IMR-90 (cell line): Measurements from ENCODE around the gene TOMM22. TPM values are rescaled to one million over a fixed set of nuclear protein-coding genes. Genes with fewer than 3 reads are reported as not detected.

Experiments used
- ATAC-seq: fragments of 200-7000 bp; cut with Tn5 transposase; 2 replicates; pipeline ENCODE4 v1.9.1; 2020; ENCODE audit warnings: low read depth, mild to moderate bottlenecking, moderate library complexity
- BruUV-seq: library from RNA; stranded (reverse); fragments of 400-500 nt; replicated peaks from 2 replicates; lab custom pipeline; 2021; lab: Mats Ljungman, UMichigan
- CTCF ChIA-PET: fragments of 300-600 bp; formaldehyde crosslinking; extraction: SDS; loops from one replicate; lab custom pipeline; 2021; ENCODE audit warnings: antibody characterized with exemption; lab: Yijun Ruan, JAX
- POLR2A ChIA-PET: fragments of 300-600 bp; sonication (Branson Sonifier 250); formaldehyde crosslinking; loops from one replicate; lab custom pipeline; 2022; ENCODE audit warnings: antibody characterized with exemption; ENCODE audit not compliant: unreplicated experiment; lab: Charles Lee
- DNase-seq: peaks from one replicate; pipeline ENCODE4 v3.0.0; 2013
- H2AFZ ChIP-seq: replicated peaks from 2 replicates; pipeline ENCODE3; 2013; ENCODE audit warnings: low read length, mild to moderate bottlenecking; ENCODE audit not compliant: poor library complexity
- H2AK5ac ChIP-seq: 2 replicates; pipeline ENCODE4 v1.6.1; 2013; ENCODE audit warnings: low read depth, low read length, inconsistent platforms
- H2AK9ac ChIP-seq: replicated peaks from 2 replicates; pipeline ENCODE3; 2013; ENCODE audit warnings: mild to moderate bottlenecking, low read depth, low read length, moderate library complexity; ENCODE audit not compliant: poor library complexity
- H2BK120ac ChIP-seq: 2 replicates; pipeline ENCODE4 v1.6.1; 2013; ENCODE audit warnings: low read depth, low read length, inconsistent platforms
- H2BK15ac ChIP-seq: 3 replicates; pipeline ENCODE4 v1.6.1; 2013; ENCODE audit warnings: low read depth, low read length, inconsistent platforms
- H2BK20ac ChIP-seq: 2 replicates; pipeline ENCODE4 v1.6.1; 2013; ENCODE audit warnings: low read depth, mild to moderate bottlenecking, inconsistent platforms, low read length, moderate library complexity
- H2BK5ac ChIP-seq: 2 replicates; pipeline ENCODE4 v1.6.1; 2013; ENCODE audit warnings: mild to moderate bottlenecking, low read depth, low read length, inconsistent platforms; ENCODE audit not compliant: poor library complexity, severe bottlenecking
- H3K14ac ChIP-seq: replicated peaks from 2 replicates; pipeline ENCODE4 v1.6.1; 2013; ENCODE audit warnings: low read depth, low read length, inconsistent platforms
- H3K18ac ChIP-seq: 2 replicates; pipeline ENCODE4 v1.6.1; 2013; ENCODE audit warnings: low read depth, low read length, control low read depth
- H3K23ac ChIP-seq: 2 replicates; pipeline ENCODE4 v1.6.1; 2013; ENCODE audit warnings: low read depth, low read length, inconsistent platforms
- H3K27ac ChIP-seq: 2 replicates; pipeline ENCODE4 v1.5.1; 2013; ENCODE audit warnings: mild to moderate bottlenecking, control low read depth, low read length; ENCODE audit not compliant: insufficient read depth
- H3K27me3 ChIP-seq: 2 replicates; pipeline ENCODE4 v1.6.1; 2013; ENCODE audit warnings: low read length; ENCODE audit not compliant: control insufficient read depth, insufficient read depth
- H3K36me3 ChIP-seq: 2 replicates; pipeline ENCODE4 v1.6.1; 2013; ENCODE audit warnings: low read length, mixed read lengths; ENCODE audit not compliant: control insufficient read depth, insufficient read depth
- H3K4ac ChIP-seq: 2 replicates; pipeline ENCODE4 v1.6.1; 2013; ENCODE audit warnings: low read depth, low read length, inconsistent platforms
- H3K4me1 ChIP-seq: 2 replicates; pipeline ENCODE4 v1.6.1; 2013; ENCODE audit warnings: low read length, mixed read lengths; ENCODE audit not compliant: control insufficient read depth, insufficient read depth
- H3K4me2 ChIP-seq: 2 replicates; pipeline ENCODE4 v1.6.1; 2013; ENCODE audit warnings: low read depth, mild to moderate bottlenecking, control low read depth, low read length, moderate library complexity
- H3K4me3 ChIP-seq: 2 replicates; pipeline ENCODE4 v1.5.1; 2013; ENCODE audit warnings: low read depth, mild to moderate bottlenecking, control low read depth, low read length, moderate library complexity; ENCODE audit not compliant: insufficient read depth
- H3K56ac ChIP-seq: 2 replicates; pipeline ENCODE4 v1.6.1; 2013; ENCODE audit warnings: low read length, inconsistent platforms; ENCODE audit not compliant: insufficient read depth; ENCODE audit errors: extremely low read depth
- H3K79me1 ChIP-seq, 2 experiments: 2 replicates each; pipeline ENCODE4 v1.6.1; 2013; ENCODE audit warnings: low read length in 2 of 2, inconsistent platforms in 1 of 2, low read depth in 1 of 2
- H3K9ac ChIP-seq: 2 replicates; pipeline ENCODE4 v1.6.1; 2013; ENCODE audit warnings: low read depth, low read length, control low read depth
- H3K9me1 ChIP-seq: 2 replicates; pipeline ENCODE4 v1.6.1; 2013; ENCODE audit warnings: low read length, inconsistent platforms; ENCODE audit not compliant: insufficient read depth
- H3K9me3 ChIP-seq: 2 replicates; pipeline ENCODE4 v1.6.1; 2013; ENCODE audit warnings: low read length; ENCODE audit not compliant: control insufficient read depth, insufficient read depth
- H4K20me1 ChIP-seq: 2 replicates; pipeline ENCODE4 v1.6.1; 2013; ENCODE audit warnings: low read length, inconsistent platforms; ENCODE audit not compliant: insufficient read depth
- H4K5ac ChIP-seq: 2 replicates; pipeline ENCODE4 v1.6.1; 2013; ENCODE audit warnings: mild to moderate bottlenecking, low read depth, low read length, control low read depth
- H4K8ac ChIP-seq, 2 experiments: 2 replicates each; pipeline ENCODE4 v1.6.1; 2013; ENCODE audit warnings: low read depth in 2 of 2, low read length in 2 of 2, control low read depth in 1 of 2, inconsistent platforms in 1 of 2
- H4K91ac ChIP-seq: 2 replicates; pipeline ENCODE4 v1.6.1; 2013; ENCODE audit warnings: low read depth, low read length, inconsistent platforms; ENCODE audit not compliant: insufficient read depth
- CHD1 ChIP-seq: IDR thresholded peaks from 2 replicates; pipeline ENCODE4 v1.6.1; 2012; ENCODE audit warnings: low read depth, low read length, improper control_type of control experiment
- RCOR1 ChIP-seq: IDR thresholded peaks from 2 replicates; pipeline ENCODE4 v1.6.1; 2012; ENCODE audit warnings: mild to moderate bottlenecking, low read length, improper control_type of control experiment; ENCODE audit not compliant: insufficient replicate concordance
- WGBS, 2 experiments: methylation state at CpG; one replicate each; pipeline versions ENCODE4 v1.1.5 to v1.1.7; 2013; ENCODE audit warnings: missing lambda C conversion rate in 2 of 2; ENCODE audit not compliant: insufficient read length in 1 of 2; ENCODE audit errors: extremely low coverage in 2 of 2; 5-methylcytosine and 5-hydroxymethylcytosine counted together
- dilution Hi-C: fragments of 300-500 bp; cut with HindIII; formaldehyde crosslinking; loops from one replicate; pipeline ENCODE4 v1.14.3; 2018; ENCODE audit warnings: low sequenced_read_pairs; ENCODE audit not compliant: unreplicated experiment
- in situ Hi-C: fragments of 300-500 bp; cut with MboI; formaldehyde crosslinking; loops from 3 replicates; pipeline ENCODE4 v1.14.3; 2019; ENCODE audit warnings: low sequenced_read_pairs, inconsistent platforms, mixed read lengths
- intact Hi-C: fragments of 100-400 bp; cut with micrococcal nuclease; formaldehyde crosslinking; loops from 2 replicates; pipeline ENCODE4 v1.10.0; 2022
- polyA plus RNA-seq, 3 experiments: library from polyadenylated mRNA; depleted of rRNA; stranded (reverse); fragments of >200 nt; gene quantifications; 2 replicates each; pipeline ENCODE4 v1.2.3, GENCODE V29; 2012; ENCODE audit warnings: low replicate concordance in 1 of 3
- total RNA-seq: library from RNA; depleted of rRNA; stranded (reverse); fragments of >200 nt; gene quantifications from 2 replicates; pipeline ENCODE4 v1.2.3, GENCODE V29; 2012

The TOMM22 gene
- total and polyA plus RNA-seq, 2 of the 4 experiments (the other 2 are of a cell fraction) = 38.7 to 78.0 TPM

- H3K4me2 ChIP-seq = no peak overlapping the region
- in situ Hi-C loops = no loop called here
- H3K9me3 ChIP-seq = no peaks in the 10 kb centered on the region
- no peak overlapping the region for H2BK5ac ChIP-seq
- no peak overlapping the region for H3K23ac ChIP-seq
- H3K79me1 ChIP-seq = peaks cover 32 to 92% of the 10 kb centered on the region in 2 experiments; a peak in 3 of 4 replicates
- H2AFZ ChIP-seq = no peak overlapping the region
- peaks cover 79% of the 10 kb centered on the region for H4K20me1 ChIP-seq
- intact Hi-C loops = no loop called here
- no peak overlapping the region for H3K27ac ChIP-seq
- dilution Hi-C loops = no loop called here
- H3K9me1 ChIP-seq = peaks cover 30% of the 10 kb centered on the region
- no peak overlapping the region for H2BK20ac ChIP-seq
- ATAC-seq (no peak), DNase-seq (no peak)
- H3K4me1 ChIP-seq = peaks cover 4% of the 10 kb centered on the region
- CTCF ChIA-PET = no interaction called here
- H3K4ac ChIP-seq = no peak overlapping the region
- no TSS peak for BruUV-seq
- H3K9ac ChIP-seq = no peak overlapping the region
- no peak overlapping the region for H2BK120ac ChIP-seq
- H3K56ac ChIP-seq = no peak overlapping the region
- H4K8ac ChIP-seq = no peak overlapping the region
- H2AK5ac ChIP-seq = no peak overlapping the region
- H4K91ac ChIP-seq = no peak overlapping the region
- H4K5ac ChIP-seq = no peak overlapping the region
- no peak overlapping the region for H2BK15ac ChIP-seq
- no peak overlapping the region for H3K14ac ChIP-seq
- no peak overlapping the region for H3K18ac ChIP-seq
- POLR2A ChIA-PET = no interaction called here
- H3K27me3 ChIP-seq = no peaks in the 10 kb centered on the region
- WGBS, 2 experiments = 87% methylated on average over 5 of the region's 8 CpGs; no CpG with 5 or more reads in 1 of the 2 experiments
- peaks cover 23% of the 10 kb centered on the region for H3K36me3 ChIP-seq
- H3K4me3 ChIP-seq = no peak overlapping the region
- H2AK9ac ChIP-seq = no peak overlapping the region
- TF ChIP-seq CHD1 = no peak
- TF ChIP-seq RCOR1 = no peak
Measured at GRCh38 chr22:38713921-38714320, 32.2 kb downstream of the TOMM22 start.
